ENCODE measurements around the gene XCR1.
"Not testable (repeated sequence)": the region's sequence is repeated elsewhere in the genome, so short reads cannot be mapped to it uniquely, and the experiment has no call there.

XCR1 gene

DNA sequence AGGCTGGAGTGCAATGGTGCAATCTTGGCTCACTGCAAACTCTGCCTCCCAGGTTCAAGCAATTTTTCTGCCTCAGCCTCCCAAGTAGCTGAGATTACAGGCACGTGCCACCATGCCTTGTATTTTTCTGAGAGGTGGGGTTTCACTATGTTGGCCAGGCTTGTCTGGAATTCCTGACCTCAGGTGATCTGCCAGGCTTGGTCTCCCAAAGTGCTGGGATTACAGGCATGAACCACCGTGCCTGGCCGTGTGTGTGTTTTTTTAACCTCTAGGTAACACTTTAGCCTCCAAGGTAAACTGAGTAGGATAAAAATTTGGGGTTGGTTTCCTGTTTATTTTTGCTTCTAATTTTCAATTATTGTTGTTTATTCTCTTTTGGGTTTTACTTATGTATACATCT is 10.8 kb upstream of the XCR1 start:
- not testable (repeated sequence) for DNase-seq

DNA sequence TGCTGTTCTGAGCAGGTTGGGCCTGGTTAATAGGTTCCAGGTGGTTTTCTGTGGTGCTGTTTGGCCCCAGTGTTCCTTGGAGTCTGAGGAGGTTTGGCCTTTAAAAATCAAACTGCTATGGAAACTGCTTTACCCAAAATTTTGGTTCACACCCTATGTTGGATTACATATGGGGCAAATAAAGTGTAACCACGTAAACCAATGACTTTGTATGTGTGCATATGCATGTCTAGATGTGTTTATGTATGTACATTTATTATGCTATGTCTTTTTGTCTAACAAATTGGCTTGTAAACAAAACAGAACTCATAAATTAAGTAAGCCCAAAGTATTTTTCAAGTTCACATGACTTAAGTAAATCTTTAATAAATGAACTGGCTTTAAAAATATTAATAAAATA is 8.9 kb upstream of the XCR1 start:
- no peak for DNase-seq

DNA sequence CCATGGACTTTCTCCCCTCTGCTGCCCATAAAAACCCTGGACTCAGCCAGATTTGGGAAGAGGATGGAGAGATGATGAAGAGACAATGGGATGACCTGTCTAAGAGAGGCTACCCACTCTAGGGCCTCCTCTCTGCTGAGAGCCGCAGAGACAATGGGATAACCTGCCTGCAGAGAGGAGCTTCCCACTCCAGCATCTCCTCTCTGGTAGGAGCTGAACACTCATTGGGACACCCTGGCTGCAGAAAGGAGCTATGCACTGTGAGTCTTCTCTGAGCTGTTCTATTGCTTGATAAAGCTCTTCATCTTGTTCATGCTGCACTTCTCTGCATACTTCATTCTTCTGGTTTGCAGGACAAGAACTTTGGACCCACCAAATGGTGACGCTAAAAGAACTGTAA is 4.5 kb upstream of the XCR1 start:
- DNase-seq = no peak

DNA sequence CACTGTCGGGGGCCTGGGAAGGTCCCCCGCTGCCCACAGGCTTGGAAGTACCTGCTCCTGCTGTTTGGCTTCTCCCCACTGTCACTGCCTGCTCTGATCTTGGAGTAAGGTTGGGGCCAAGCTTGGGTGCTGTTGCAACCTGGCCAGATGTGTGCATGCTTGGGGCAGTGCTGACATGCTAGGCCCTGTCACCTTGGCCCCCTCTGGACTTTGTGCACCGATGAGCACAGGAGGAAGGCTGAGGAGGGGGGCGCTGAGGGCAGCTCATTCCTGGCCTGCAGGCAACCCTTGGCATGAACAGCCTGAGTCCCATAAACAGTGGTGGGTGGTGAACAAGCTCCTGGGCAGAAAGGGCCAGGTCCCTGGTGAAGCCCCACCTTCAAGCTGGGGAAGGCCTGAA is 4.0 kb upstream of the XCR1 start:
- no peak for DNase-seq

DNA sequence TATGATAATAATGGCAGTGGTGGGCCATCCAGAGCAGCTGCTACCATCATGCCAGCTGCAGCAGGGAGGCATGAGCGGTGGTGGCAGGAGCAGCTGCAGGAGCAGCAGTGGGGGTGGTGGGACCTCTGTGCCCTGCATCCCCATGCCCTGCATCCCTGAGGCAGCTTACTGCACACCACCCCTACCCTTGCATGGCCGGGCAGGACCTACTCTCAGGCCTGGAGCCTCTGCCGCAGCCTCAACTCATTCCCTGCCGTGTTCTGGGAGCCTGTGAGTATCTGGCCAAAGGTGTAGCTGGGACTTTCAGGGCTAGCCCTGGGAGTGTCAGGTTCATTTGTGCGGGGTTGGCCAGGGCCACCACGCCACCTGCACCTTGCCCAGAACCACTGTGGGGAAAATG is 3.3 kb upstream of the XCR1 start:
- no peak for DNase-seq

DNA sequence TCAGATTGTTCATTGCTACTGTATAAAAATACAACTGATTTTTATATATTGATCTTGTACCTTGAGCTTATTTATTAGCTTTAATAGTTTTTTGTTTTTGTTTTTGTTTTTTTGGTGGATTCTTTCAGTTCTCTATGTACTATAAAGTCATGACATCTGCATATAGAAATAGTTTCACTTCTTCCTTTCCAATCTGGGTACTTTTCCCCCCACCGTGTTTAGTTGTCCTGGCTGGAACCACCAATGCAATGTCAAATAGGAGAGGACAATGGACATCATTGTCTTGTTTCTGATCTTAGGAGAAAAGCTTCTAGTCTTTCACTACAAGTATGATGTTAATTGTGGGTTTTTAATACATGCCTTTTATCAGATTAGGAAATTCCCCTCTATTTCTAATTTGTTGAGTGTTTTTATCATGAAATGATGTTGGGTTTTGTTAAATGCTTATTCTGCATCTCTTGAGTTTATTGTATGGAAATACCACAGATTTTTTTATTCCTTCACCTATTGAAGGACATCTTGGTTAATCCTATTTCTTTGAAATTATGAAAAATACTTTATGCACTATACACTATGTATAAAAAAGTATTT is 2.8 kb upstream of the XCR1 start:
- no peak for DNase-seq

DNA sequence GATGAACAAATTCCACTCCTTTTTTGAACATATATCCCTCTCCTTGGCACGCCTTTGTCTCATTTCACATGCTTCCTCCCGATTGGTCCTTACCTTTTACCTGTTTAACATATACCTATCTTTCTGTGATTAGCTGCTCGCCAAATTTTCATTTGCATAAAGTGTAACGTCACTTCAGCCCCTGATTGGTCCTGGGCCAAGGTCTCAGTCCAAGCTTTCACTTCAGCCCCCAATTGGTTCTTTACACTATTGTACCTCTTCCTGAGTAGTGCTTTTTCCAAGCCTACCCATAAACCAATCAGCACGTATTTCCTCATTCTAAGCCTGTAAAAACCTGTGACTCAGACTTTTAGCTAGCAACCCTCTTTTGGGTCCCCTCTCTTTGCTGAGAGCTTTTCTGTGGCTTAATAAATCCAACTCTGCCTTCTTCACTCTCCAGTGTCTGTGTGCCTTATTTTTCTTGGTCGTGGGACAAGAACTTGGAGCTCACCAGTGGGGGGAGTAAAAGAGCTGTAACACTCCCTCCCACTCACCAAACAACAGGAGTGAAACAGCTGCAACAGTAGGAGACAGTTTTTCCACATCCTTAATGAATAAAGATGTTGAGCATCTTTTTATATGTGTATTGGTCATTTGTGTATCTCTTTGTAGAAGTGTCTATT is 584 bp upstream of the XCR1 start:
- no peak for DNase-seq

DNA sequence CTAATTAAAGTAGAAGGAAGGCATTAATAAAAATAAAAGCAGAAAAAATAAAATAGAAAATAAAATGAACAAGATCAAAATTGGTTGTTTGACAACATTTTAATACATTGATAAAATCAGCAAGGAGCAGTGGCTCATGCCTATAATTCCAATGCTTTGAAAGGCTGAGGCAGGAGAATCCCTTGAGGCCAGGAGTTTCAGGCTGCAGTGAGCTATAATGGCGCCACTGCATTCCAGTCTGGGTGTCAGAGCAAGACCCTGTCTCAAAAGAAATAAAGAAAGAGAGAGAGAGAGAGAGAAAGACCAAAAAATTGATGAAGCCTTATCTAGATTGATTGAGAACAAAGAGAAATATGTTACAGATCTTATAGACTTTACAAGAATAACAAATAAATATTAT is 2.1 kb downstream of the XCR1 start:
- no peak for DNase-seq

DNA sequence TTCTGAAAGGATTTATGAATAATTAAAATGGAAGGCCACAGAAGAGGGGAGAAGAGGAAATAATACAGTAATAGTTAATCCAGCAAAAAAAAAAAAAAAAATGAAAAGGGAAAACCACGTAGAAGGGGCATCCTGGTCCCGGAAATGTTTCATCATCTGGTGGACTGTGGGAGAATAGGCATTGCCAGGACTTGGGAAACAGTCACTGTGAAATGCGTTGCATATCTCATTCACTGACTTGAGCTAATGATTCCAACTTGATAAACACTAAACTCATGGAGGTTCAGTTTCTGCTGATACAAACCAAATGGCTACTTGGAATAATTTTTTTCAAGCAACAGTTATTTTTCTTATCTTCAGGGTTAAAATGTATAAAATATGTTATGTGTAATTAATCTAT is 3.2 kb downstream of the XCR1 start:
- DNase-seq = no peak

DNA sequence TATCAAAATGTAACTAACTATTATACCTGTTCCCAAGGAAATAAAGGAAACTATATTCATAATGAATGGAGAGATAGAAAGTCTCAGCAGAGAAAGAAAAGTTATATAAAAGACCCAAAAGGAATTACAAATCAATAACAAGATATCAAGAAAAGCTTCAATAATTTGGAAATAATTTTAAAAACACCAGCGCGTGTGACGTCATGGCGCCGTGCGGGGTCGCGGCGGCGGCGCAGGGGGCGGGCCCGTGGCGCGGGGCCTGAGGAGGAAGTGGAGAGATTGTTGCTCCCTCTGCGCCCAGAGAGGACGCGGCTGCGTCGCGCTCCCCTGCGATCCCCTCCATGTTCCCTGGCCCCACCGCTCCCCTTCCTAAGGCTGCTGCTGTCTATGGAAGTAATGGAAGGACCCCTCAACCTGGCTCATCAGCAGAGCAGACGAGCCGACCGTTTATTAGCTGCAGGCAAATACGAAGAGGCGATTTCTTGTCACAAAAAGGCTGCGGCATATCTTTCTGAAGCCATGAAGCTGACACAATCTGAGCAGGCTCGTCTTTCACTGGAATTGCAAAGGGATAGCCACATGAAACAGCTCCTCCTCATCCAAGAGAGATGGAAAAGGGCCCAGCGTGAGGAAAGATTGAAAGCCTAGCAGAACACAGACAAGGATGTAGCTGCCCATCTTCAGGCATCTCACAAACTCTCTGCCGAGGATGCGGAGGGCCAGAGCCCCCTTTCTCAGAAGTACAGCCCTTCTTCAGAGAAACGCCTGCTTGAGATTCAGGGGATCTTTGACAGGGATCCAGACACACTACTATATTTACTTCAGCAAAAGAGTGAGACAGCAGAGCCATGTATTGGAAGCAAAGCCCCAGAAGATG is 4.1 kb downstream of the XCR1 start:
- DNase-seq = no peak

DNA sequence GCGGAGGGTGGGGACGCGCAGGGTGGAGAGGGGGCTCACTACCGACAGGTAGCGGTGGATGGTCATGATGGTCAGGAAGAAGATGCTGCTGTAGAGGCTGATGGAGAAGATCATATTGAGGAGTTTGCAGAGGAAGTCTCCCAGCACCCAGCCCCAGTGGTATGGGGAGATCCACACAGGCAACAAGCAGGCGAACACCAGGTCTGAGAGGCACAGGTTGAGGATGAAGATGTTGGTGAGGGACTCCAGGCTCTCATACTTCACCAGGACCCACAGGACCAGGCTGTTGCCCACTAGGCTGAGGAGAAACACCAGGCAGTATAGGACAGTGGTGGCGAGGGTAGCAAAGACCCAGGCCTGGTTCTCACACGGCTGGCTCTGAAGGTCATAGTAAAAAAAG is 5.8 kb downstream of the XCR1 start:
- DNase-seq = no peak

DNA sequence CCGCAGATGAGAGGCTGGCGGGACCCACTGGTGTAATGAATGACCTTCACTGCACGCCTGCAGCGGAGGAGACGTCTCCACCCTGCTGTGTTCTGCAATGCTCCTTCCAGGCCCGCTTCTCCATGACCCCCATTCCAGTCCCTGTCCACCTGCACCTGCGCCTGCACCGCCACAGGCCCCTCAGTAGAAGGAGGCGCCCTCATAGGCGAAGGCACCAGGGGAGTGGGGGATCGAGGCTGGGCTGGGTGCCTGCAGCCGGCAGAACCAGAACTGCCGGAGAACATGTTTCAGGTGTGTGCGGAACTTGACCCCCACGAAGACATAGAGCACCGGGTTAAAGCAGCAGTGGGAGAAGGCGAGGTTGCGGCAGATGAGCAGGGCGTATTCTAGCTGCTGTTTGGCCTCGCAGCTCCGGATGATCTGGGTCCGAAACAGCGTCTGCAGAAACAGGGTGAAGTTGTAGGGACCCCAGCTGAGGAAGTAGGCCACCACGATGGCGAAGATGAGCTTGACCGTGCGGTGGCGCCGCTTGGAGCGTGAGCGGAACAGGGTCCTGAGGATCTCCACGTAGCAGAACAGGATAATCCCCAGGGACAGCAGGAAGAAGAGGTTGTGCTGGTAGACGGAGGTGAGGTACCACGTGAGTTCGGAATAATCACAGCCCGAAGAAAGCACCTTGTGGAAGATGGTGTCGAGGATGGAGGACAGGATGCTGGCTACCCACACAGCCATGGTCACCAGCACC is 6.3 kb downstream of the XCR1 start:
- no peak for DNase-seq

DNA sequence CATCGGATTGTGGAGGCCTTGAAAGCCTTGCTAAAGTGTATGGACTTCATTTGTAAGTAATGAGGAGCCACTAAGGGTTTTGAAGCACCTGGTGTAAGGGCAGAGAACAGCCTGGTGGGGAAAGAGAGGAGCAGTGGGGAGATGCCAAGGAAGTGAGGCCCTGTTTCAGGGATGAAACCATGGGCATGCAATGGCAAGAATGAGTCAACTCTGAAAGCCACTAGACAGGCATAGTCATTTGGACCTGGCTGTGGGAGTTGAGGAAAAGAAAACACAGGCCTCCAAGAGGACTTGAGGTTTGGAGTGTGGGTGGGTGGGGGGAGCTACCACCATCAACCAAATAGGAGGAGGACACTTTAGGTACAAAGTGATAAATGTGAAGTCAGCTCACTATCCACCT is 7.6 kb downstream of the XCR1 start:
- DNase-seq = no peak

DNA sequence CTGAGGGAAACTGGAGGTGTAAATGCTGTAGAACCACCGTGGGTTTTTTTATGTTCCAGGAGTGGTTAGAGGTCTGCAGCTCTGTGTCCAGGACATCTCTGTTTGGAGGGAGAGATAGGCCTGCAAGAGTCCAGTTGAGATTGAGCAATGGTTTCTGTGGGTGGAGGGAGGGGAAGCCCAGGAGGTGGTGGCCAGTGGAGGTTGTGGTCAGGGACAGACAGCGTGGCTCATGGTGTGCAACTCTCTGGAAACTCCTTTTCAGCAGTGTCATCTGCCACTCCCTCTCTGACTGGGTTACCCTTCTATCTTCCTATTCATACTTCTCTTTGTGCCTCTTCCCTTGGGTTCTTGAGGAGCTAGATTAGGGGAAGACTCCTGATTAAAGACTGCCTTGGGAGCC is 9.6 kb downstream of the XCR1 start:
- peak; percentile 91 to 93 for DNase-seq

DNA sequence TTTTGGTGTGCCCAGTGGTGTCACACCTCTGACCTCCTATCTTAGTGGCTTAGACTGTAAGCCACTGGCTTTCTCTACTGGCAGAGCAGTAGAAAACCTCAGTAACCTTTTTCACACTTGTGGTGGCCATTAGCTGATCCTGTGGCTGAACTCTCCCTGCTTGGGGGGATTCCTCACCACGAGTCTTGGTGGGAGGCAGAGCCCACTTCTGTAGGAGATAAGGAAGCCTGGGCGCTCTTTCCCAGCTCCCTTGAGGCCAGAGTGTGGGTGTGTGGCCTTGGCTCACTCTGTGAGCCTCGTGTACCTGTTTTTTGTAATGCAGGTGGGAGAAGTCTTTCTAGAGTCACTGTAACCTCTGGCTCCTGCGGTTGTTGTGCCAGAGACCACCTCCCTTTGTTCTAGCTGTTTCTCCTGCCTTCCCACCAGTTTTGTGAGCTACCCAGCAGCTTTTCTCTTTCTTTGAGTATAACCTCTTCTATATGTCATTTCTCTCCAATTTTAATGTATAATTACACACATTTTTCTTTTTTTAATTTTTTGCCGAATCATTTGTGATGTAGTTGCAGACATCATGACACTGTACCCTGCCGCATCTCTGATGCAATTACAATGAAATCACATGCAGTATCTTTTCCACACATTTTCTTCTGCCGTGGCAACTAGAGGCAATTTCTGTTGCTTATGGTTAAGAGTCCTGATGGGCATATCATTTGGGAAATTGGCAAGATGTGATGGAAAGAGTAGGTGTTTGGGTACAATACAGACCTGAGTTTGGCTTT is 13.8 kb downstream of the XCR1 start:
- DNase-seq = no peak

DNA sequence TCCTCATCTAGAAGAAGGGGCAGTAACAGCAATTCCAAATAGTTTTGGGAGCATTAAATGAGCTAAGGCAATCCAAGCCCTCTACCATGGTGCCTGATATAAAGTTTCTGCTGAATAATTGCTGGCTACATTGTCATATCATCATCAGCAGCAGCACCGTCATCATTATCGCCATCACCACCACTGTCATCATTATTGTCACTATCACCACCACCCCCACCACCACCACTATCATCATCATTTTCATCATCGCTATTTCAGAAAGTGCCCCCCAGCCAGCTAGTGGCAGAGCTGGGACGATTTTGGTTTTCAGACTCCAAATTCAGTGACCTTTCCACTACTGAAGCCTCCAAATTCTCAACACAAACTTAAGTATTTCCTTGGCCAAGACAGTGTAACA is 15.0 kb downstream of the XCR1 start:
- DNase-seq = no peak

DNA sequence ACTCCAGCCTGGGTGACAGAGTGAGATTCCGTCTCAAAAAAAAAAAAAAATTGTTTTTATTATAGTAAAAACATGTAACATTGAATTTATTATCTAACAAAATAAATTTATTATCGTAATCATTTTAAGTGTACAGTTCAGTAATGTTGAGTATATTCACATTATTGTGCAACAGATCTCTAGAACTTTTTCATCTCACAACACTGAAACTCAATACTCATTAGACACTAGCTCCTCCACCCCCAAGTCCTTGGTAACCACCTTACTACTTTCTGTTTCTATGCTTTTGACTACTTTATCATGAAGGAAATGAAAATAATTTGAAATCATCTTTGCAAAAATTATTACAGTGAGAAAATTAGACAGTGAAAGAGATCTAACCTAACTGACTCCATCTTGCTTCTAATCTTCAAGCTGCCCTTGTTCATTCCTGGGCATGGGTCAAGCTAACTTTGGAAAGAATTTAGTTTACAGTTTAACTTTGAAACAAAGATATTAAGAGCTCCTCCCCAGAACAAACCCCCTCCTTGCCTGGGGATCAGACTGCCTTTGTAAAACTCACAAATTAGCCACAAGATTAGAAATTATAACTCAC is 16.7 kb downstream of the XCR1 start:
- no peak for DNase-seq

DNA sequence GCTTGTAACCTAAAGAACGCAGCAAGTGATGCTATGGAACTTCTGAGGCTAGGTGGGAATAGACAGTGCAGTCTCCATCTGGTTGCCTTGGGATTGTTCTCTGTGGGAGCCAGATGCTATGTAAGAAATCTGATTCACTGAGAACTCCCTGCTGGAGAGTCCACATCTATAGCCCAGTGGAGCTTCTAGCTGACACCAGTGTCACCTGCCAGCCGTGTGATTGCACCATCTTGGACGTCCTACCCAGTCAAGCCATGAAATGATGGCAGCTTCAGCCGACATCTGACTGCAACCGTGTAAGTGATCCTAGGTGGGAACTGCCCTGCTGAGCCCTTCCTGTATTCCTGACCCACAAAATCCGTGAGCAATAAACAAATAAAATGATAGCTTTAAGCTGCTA is 19.2 kb downstream of the XCR1 start:
- no peak for DNase-seq

DNA sequence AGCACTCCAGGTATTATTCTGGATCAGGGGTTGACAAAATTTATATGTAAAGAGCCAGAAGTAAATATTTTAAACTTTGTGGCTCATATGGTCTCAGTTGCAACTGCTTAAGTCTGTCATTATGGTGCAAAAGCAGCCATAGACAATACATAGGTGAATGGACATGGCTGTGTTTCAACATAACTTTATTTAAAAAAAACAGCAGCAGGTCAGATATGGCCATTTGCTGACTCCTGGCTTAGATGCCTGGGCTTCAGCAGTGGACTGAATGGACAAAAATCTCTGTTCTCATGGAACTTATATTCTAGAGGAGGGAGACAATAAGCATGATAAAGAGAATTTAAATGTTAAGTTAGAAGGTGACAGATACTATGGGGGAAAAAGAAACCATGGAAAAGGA is 20.0 kb downstream of the XCR1 start:
- no peak for DNase-seq

DNA sequence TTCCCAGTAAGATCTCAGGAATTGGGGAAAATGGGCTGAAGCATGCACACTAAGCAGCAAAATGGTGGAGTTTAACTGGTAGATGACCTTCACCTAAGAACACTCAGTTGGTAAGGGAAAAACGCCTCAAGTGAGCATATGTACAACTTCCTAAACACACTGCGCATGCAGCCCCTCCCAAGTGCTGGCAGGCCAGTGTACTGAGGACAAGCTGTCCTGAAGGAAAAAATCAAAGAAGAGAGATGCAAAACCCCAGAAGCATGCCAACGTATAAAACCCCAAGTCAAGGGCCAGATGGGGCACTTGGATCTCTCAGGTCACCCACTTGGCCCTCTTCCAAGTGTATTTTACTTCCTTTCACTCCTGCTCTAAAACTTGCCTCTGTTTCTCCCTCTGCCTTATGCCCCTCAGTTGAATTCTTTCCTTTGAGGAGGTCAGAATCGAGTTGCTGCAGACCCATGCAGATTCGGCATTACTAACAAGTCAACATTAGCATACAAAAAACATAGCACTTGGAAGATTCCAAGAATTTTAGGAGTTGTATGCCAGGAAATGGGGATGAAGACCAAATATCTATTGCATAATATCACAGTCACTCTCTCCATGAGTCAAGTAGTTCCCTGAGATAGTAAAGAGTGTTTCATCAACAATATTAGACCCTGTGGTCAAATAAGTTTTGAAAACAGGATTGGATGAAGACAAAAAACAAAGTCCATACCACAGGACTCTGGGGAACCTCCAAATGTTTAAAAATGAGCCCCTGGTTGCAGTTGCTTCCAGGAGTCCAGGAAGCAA is 20.8 kb downstream of the XCR1 start:
- no peak for DNase-seq

DNA sequence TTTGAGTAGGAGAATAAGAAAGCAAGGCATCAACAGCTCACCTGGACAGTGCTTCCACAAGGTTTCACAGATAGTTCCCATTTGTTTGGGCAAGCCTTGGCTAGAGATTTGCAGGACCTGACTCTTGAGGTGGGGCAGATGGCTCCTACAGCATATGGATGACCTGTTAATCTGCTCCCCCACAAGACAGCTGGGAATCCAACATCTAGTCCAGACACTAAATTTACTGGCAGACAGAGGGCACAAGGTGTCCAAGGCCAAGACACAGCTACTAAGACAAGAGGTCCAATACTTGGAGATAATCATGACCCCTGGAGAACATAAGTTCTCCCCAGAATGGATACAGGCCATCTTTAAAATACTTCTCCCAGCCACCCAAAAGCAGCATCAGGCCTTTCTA is 23.6 kb downstream of the XCR1 start:
- DNase-seq = not testable (repeated sequence)

Data from AML-193 (cell line).